K562 (cell line): Measurements from ENCODE around the gene ZNF146. TPM values are rescaled to one million over a fixed set of nuclear protein-coding genes. Genes with fewer than 3 reads are reported as not detected.

Source experiments
- ATAC-seq: fragments of 200-7000 bp; cut with Tn5 transposase; 3 replicates; pipeline ENCODE4 v1.9.1; 2020; ENCODE audit warnings: moderate library complexity
- BruUV-seq: library from RNA; stranded (reverse); fragments of 400-500 nt; replicated peaks from 2 replicates; lab custom pipeline; 2021; lab: Mats Ljungman, UMichigan
- CTCF ChIA-PET: fragments of 300-600 bp; formaldehyde crosslinking; extraction: SDS; loops from one replicate; lab custom pipeline; 2021; ENCODE audit warnings: low intra/inter-chr PET ratio; lab: Yijun Ruan, JAX
- POLR2A ChIA-PET: fragments of 300-600, 350-650 bp; sonication (Branson Sonifier 250); formaldehyde crosslinking; extraction: SDS; loops from one replicate; lab custom pipeline; 2021; ENCODE audit warnings: antibody characterized with exemption, inconsistent platforms; lab: Yijun Ruan, JAX
- DNase-seq, 4 experiments: peaks; one replicate each; pipeline versions ENCODE4 v3.0.0 to v3.0.0-alpha.2; 2011 to 2018; ENCODE audit warnings: low spot score in 3 of 4, mixed read lengths in 3 of 4; ENCODE audit errors: extremely low read depth in 1 of 4
- FAIRE-seq: peaks from 2 replicates; lab custom pipeline; 2011; peaks lifted over from hg19 to GRCh38; lab: Jason Lieb, UNC
- H2AFZ ChIP-seq: 2 replicates; pipeline ENCODE4 v1.6.0; 2011; ENCODE audit warnings: low read depth, low read length, control low read depth, inconsistent platforms
- H3K27ac ChIP-seq: fragments of 200-600 bp; 3 replicates; pipeline ENCODE4 v1.8.0; 2011; ENCODE audit warnings: low read depth, mild to moderate bottlenecking, control low read depth, inconsistent platforms, low read length, moderate library complexity, mixed read lengths; ENCODE audit errors: extremely low read depth
- H3K27me3 ChIP-seq, 2 experiments: fragments of 300-600 bp in 1 of 2; 2 replicates in 1 of 2; 3 replicates in 1 of 2; pipeline versions ENCODE4 v1.6.0 to v1.8.0; 2011; ENCODE audit warnings: inconsistent platforms in 2 of 2, low read length in 2 of 2, mild to moderate bottlenecking in 1 of 2, mixed read lengths in 1 of 2, moderate library complexity in 1 of 2; ENCODE audit not compliant: control insufficient read depth in 2 of 2, insufficient read depth in 2 of 2
- H3K36me3 ChIP-seq: fragments of 300-600 bp; 3 replicates; pipeline ENCODE4 v1.8.0; 2011; ENCODE audit warnings: mild to moderate bottlenecking, low read length, inconsistent platforms; ENCODE audit not compliant: control insufficient read depth, insufficient read depth
- H3K4me1 ChIP-seq, 2 experiments: fragments of 200-600 bp in 1 of 2; replicated peaks in 1 of 2; 2 replicates in 1 of 2; 3 replicates in 1 of 2; pipeline versions ENCODE4 v1.5.1 to v1.8.0; 2011; ENCODE audit warnings: inconsistent platforms in 2 of 2, low read length in 2 of 2, mild to moderate bottlenecking in 1 of 2, mixed read lengths in 1 of 2, moderate library complexity in 1 of 2; ENCODE audit not compliant: control insufficient read depth in 2 of 2, insufficient read depth in 2 of 2
- H3K4me2 ChIP-seq: 2 replicates; pipeline ENCODE4 v1.6.1; 2011; ENCODE audit warnings: low read length, control low read depth, inconsistent platforms, mixed read lengths; ENCODE audit not compliant: insufficient read depth
- H3K4me3 ChIP-seq: fragments of 200-600 bp; sonication (generic), shearing (Covaris generic); 2 replicates; pipeline ENCODE4 v1.5.1; 2016; ENCODE audit warnings: control low read depth, inconsistent platforms
- H3K79me2 ChIP-seq: fragments of 200-600 bp; 3 replicates; pipeline ENCODE4 v1.8.0; 2011; ENCODE audit warnings: low read length, inconsistent platforms; ENCODE audit not compliant: control insufficient read depth, insufficient read depth
- H3K9ac ChIP-seq, 2 experiments: 2 replicates each; pipeline versions ENCODE4 v1.6.0 to v1.6.1; 2011; ENCODE audit warnings: low read depth in 2 of 2, low read length in 2 of 2, control low read depth in 1 of 2, inconsistent platforms in 1 of 2, mild to moderate bottlenecking in 1 of 2, mixed read lengths in 1 of 2; ENCODE audit not compliant: insufficient read depth in 1 of 2
- H3K9me1 ChIP-seq: one replicate; pipeline ENCODE4 v1.6.0; 2011; ENCODE audit warnings: inconsistent platforms, mild to moderate bottlenecking, low read length, moderate library complexity; ENCODE audit not compliant: control insufficient read depth, insufficient read depth
- H3K9me3 ChIP-seq: replicated peaks from 2 replicates; pipeline ENCODE4 v1.5.1; 2011; ENCODE audit warnings: low read depth, low read length, inconsistent platforms; ENCODE audit not compliant: control insufficient read depth, insufficient read depth
- H4K20me1 ChIP-seq: replicated peaks from 2 replicates; pipeline ENCODE4 v1.6.1; 2011; ENCODE audit warnings: low read length, inconsistent platforms, mixed read lengths; ENCODE audit not compliant: control insufficient read depth, insufficient read depth
- BRCA1 ChIP-seq, 2 experiments: fragments of 450-650 bp in 1 of 2; sonication (generic) in 1 of 2; formaldehyde crosslinking in 1 of 2; IDR thresholded peaks; 2 replicates each; pipeline versions ENCODE4 v1.5.0 to v1.6.1; 2017 to 2020; ENCODE audit warnings: mild to moderate bottlenecking in 1 of 2, missing genetic modification reagents in 1 of 2
- CREM ChIP-seq: IDR thresholded peaks from 2 replicates; pipeline ENCODE4 v1.6.1; 2014; ENCODE audit warnings: antibody characterized with exemption, low read depth
- FUS ChIP-seq: fragments of 200-400 bp; formaldehyde crosslinking; optimal IDR thresholded peaks from 2 replicates; pipeline ENCODE3; 2017; ENCODE audit warnings: low read depth, low read length
- ILF3 ChIP-seq: fragments of 450-650 bp; IDR thresholded peaks from 2 replicates; pipeline ENCODE4 v1.6.1; 2018; ENCODE audit warnings: antibody characterized with exemption, mild to moderate bottlenecking, moderate library complexity, borderline replicate concordance
- L3MBTL2 ChIP-seq: fragments of 450-650 bp; IDR thresholded peaks from 2 replicates; pipeline ENCODE4 v1.6.1; 2016; ENCODE audit warnings: mild to moderate bottlenecking, moderate library complexity
- NRF1 ChIP-seq, 2 experiments: fragments of 450-650 bp; IDR thresholded peaks in 1 of 2; conservative IDR thresholded peaks in 1 of 2; 2 replicates each; pipeline ENCODE4 v1.6.1; 2014; ENCODE audit warnings: mild to moderate bottlenecking in 2 of 2
- PYGO2 ChIP-seq: fragments of 450-650 bp; IDR thresholded peaks from 2 replicates; pipeline ENCODE4 v1.6.1; 2016; ENCODE audit warnings: mild to moderate bottlenecking, missing genetic modification characterization, moderate library complexity, missing compliant biosample characterization
- SREBF2 ChIP-seq: sonication (generic); formaldehyde crosslinking; IDR thresholded peaks from 2 replicates; pipeline ENCODE4 v1.4.0; 2020; ENCODE audit warnings: mild to moderate bottlenecking, missing genetic modification reagents
- TEAD4 ChIP-seq, 2 experiments: sonication (generic) in 1 of 2; formaldehyde crosslinking in 1 of 2; IDR thresholded peaks; 2 replicates each; pipeline versions ENCODE4 v1.6.1 to v1.8.0; 2012 to 2022; ENCODE audit warnings: borderline replicate concordance in 1 of 2, inconsistent platforms in 1 of 2, low read length in 1 of 2, mild to moderate bottlenecking in 1 of 2, missing genetic modification reagents in 1 of 2
- ZC3H8 ChIP-seq: fragments of 450-650 bp; IDR thresholded peaks from 2 replicates; pipeline ENCODE4 v1.6.1; 2017
- ZNF696 ChIP-seq: fragments of 250-450 bp; sonication (Bioruptor Pico); conservative IDR thresholded peaks from 2 replicates; pipeline ENCODE4 v1.4.0; 2020; ENCODE audit warnings: mild to moderate bottlenecking, moderate library complexity
- ZNF76 ChIP-seq: fragments of 250-450 bp; sonication (Bioruptor Pico); IDR thresholded peaks from 2 replicates; pipeline ENCODE4 v1.4.0; 2020; ENCODE audit warnings: mild to moderate bottlenecking, moderate library complexity, borderline replicate concordance
- WGBS: fragments of 100-300 bp; shearing (Covaris generic); methylation state at CpG from one replicate; pipeline ENCODE4 v1.1.6; 2016; ENCODE audit warnings: low coverage, mixed read lengths; ENCODE audit not compliant: insufficient coverage; ENCODE audit errors: missing lambda C conversion rate; 5-methylcytosine and 5-hydroxymethylcytosine counted together
- in situ Hi-C: fragments of 300-500 bp; cut with MboI; formaldehyde crosslinking; loops from 4 replicates; pipeline ENCODE4 v1.15.0; 2018; ENCODE audit warnings: inconsistent platforms, mixed read lengths
- intact Hi-C: fragments of 100-400 bp; cut with micrococcal nuclease; formaldehyde crosslinking; loops from 2 replicates; pipeline ENCODE4 v1.14.2; 2022
- polyA plus RNA-seq, 8 experiments: library from polyadenylated mRNA; depleted of rRNA in 4 of 8; stranded (reverse) in 5 of 8; unstranded in 3 of 8; fragments of >200 nt; fragmentation: Nextera tagmentation in 2 of 8; fragmentation: Illumina TruSeq in 1 of 8; extraction: Ambion mirVana in 2 of 8; extraction: Trizol in 1 of 8; gene quantifications; 2 replicates each; pipeline versions ENCODE4 v1.2.1 to v1.2.3, GENCODE V29; 2011 to 2014; ENCODE audit warnings: inconsistent platforms in 1 of 8, missing spikeins in 1 of 8
- total RNA-seq, 7 experiments: library from RNA; depleted of rRNA in 6 of 7; stranded (reverse); fragments of >200 nt in 6 of 7; fragmentation: Illumina TruSeq in 2 of 7; extraction: Trizol in 2 of 7; gene quantifications; 2 replicates each; pipeline versions ENCODE4 v1.2.1 to v1.2.3, GENCODE V29; 2011 to 2021; ENCODE audit warnings: low replicate concordance in 1 of 7

Gene ZNF146
- total and polyA plus RNA-seq, 9 of the 15 experiments (the other 6 are each of a cell fraction or from before 2014, with no cell fraction given), result 36.2 to 195 (median 116) TPM

- in situ Hi-C loops, result loop anchor here (5.0 kb wide), 1 partner anchor 45 kb away; no protein-coding TSS in a partner anchor
These were observed 42.6 kb downstream of the ZNF146 start for GRCh38 chr19:36257520-36257876.

GRCh38 chr19:36258028-36258875 lies 43.3 kb downstream of the ZNF146 start:
- no TSS peak for BruUV-seq
- 21% methylated on average over 27 of the region's 29 CpGs for WGBS
- in situ Hi-C loops, result loop anchor here (5.0 kb wide), 1 partner anchor 44 kb away; no protein-coding TSS in a partner anchor

More at GRCh38 chr19:36257520-36257876, 42.6 kb downstream of the ZNF146 start:
- H3K9me3 ChIP-seq, result no peaks in the 10 kb centered on the region
- no TSS peak for BruUV-seq
- ATAC-seq, result no peak
- no peak for DNase-seq
- H3K36me3 ChIP-seq, result no peaks in the 10 kb centered on the region
- no peaks in the 10 kb centered on the region for H3K9me1 ChIP-seq
- CTCF ChIA-PET, result no interaction called here
- WGBS, result 41% methylated on average over 27 of the region's 37 CpGs
- H3K27ac ChIP-seq, result no peak overlapping the region
- no peak overlapping the region for H3K4me3 ChIP-seq
- H2AFZ ChIP-seq, result no peak overlapping the region
- no peaks in the 10 kb centered on the region for H4K20me1 ChIP-seq
- H3K9ac ChIP-seq, result no peak overlapping the region
- FAIRE-seq, result no peak
- H3K4me1 ChIP-seq, result peaks cover 0 to 13% of the 10 kb centered on the region in 2 experiments; a peak in 2 of 5 replicates
- intact Hi-C loops, result no loop called here
- no peak overlapping the region for H3K4me2 ChIP-seq
- POLR2A ChIA-PET, result no interaction called here
- no peaks in the 10 kb centered on the region for H3K79me2 ChIP-seq
- TF ChIP-seq BRCA1 (IDR thresholded peaks at IDR 0.05), result no peak
- no peak for TF ChIP-seq BRCA1 (CRISPR knock-in tag; IDR thresholded peaks at IDR 0.05)
- peak; percentile 74 to 76 for TF ChIP-seq NRF1 (conservative IDR thresholded peaks at IDR 0.05 in 1 of 2, IDR thresholded peaks at IDR 0.05 in 1 of 2)
- TF ChIP-seq FUS, result no peak
- TF ChIP-seq, all 486 proteins: peak for 1
- H3K27me3 ChIP-seq, result peaks cover 4 to 37% of the 10 kb centered on the region in 2 experiments; a peak in 3 of 5 replicates

More at GRCh38 chr19:36258028-36258875, 43.3 kb downstream of the ZNF146 start:
- Histone ChIP-seq H2AFZ (no peak overlapping the region), H3K27ac (no peak overlapping the region), H3K9ac (no peak overlapping the region), H3K4me2 (no peak overlapping the region), H3K9me3 (no peaks in the 10 kb centered on the region), H3K27me3 (peaks cover 4 to 37% of the 10 kb centered on the region in 2 experiments; a peak in 3 of 5 replicates), H3K36me3 (no peaks in the 10 kb centered on the region), H4K20me1 (no peaks in the 10 kb centered on the region), H3K9me1 (no peaks in the 10 kb centered on the region), H3K79me2 (no peaks in the 10 kb centered on the region), H3K4me1 (peaks cover 0 to 13% of the 10 kb centered on the region in 2 experiments; a peak in 2 of 5 replicates), H3K4me3 (no peak overlapping the region)
- no peak for ATAC-seq
- DNase-seq, result no peak
- no peak for FAIRE-seq
- CTCF ChIA-PET, result no interaction called here
- POLR2A ChIA-PET, result no interaction called here
- intact Hi-C loops, result no loop called here
- TF ChIP-seq ZNF76, result no peak
- no peak for TF ChIP-seq CREM
- TF ChIP-seq ZC3H8, result no peak
- no peak for TF ChIP-seq L3MBTL2
- TF ChIP-seq NRF1 (conservative IDR thresholded peaks at IDR 0.05 in 1 of 2, IDR thresholded peaks at IDR 0.05 in 1 of 2), result no peak
- no peak for TF ChIP-seq PYGO2 (tag)
- no peak for TF ChIP-seq ILF3
- no peak for TF ChIP-seq ZNF696 (CRISPR knock-in tag)
- TF ChIP-seq SREBF2 (CRISPR knock-in tag), result no peak
- no peak for TF ChIP-seq TEAD4 (IDR thresholded peaks at IDR 0.05; ENCODE audit: low read length)
- TF ChIP-seq TEAD4 (CRISPR knock-in tag; IDR thresholded peaks at IDR 0.05; ENCODE audit: borderline replicate concordance), result no peak
